MM.1S (cell line): ENCODE data around the gene USP17L10.
"Not testable (repeated sequence)": the region's sequence is repeated elsewhere in the genome, so short reads cannot be mapped to it uniquely, and the experiment has no call there.

Experiments
- CTCF ChIP-seq: fragments of 300-600 bp; sonication (generic); IDR thresholded peaks from 2 replicates; pipeline ENCODE4 v1.5.1; 2016; ENCODE audit warnings: antibody characterized with exemption, low read length, mixed read lengths
- EZH2 ChIP-seq: fragments of 300-600 bp; sonication (generic); optimal IDR thresholded peaks from 2 replicates; pipeline ENCODE3; 2017; ENCODE audit warnings: low read depth, mild to moderate bottlenecking, antibody characterized with exemption, low read length, mixed read lengths
- EZH2phosphoT487 ChIP-seq: fragments of 300-600 bp; sonication (generic); IDR thresholded peaks from 2 replicates; pipeline ENCODE4 v1.6.1; 2018; ENCODE audit warnings: antibody characterized with exemption, low read length

DNA sequence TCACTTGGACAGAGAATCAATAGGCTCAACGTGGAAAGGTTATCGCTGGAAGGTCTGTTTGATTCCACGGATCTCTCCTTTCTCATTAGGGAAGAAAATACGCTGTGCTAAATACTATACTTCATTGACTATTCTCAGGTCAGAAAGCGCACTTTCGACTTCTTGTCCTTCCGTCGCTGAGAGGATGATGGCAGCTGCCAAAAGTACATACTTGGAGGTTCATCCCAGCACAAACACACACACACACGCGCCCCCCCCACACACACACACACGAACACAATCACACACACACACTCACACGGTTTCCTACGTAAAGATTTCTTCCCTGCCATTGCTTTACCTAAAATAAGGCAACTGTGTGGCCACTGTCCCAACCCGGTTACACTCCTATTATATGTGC lies 4.2 kb downstream of the USP17L10 start:
- TF ChIP-seq CTCF, EZH2, EZH2phosphoT487: not testable (repeated sequence)
